ENCODE results near the gene S100A6.
"Not testable (repeated sequence)": the region's sequence is repeated elsewhere in the genome, so short reads cannot be mapped to it uniquely, and the experiment has no call there.

Gene S100A6

DNA sequence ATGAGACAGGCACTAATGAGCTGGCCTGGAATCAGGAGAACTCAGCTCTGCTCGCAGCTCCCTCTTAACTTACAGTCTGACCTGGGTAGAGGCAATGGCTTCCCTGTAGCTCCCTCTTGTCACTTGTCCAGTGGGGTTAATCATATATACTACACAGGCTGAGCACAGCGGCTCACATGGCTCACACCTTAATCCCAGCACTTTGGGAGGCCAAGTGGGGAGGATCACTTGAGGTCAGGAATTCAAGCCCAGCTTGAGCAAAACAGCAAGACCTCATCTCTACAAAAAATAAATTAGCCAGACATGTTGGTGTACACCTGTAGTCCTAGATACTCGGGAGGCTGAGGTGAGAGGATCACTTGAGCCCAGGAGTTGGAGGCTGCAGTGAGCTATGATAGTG, 4.2 kb downstream of the S100A6 start:
- no peak for DNase-seq (ENCODE audit: low spot score)

- DNase-seq (ENCODE audit: low spot score), result no peak
Observed at GRCh38 chr1:153527683-153528040, 8.1 kb downstream of the S100A6 start.

- DNase-seq (ENCODE audit: low spot score), result no peak
Observed at GRCh38 chr1:153527023-153527682, 8.6 kb downstream of the S100A6 start.

DNA sequence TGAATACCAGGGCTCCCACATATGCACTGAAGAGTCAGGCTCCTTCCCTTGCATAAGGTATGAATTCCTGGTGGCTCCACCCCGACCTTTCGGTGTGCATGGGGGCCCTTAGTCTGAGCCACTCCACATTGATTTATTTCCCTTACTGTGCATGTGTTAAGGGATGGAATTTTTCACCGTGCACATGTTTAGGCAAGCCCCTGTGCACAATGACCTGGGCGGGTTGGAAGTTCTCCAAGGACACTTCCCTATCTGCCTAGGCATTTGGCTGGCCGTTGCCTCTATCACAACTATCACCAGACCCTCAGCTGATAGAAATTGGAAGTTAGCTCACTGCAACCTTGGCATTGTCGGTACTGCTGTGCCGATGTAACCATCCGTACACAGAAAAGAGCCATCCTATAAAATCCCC, 9.7 kb downstream of the S100A6 start:
- no peak for DNase-seq (ENCODE audit: low spot score)

DNA sequence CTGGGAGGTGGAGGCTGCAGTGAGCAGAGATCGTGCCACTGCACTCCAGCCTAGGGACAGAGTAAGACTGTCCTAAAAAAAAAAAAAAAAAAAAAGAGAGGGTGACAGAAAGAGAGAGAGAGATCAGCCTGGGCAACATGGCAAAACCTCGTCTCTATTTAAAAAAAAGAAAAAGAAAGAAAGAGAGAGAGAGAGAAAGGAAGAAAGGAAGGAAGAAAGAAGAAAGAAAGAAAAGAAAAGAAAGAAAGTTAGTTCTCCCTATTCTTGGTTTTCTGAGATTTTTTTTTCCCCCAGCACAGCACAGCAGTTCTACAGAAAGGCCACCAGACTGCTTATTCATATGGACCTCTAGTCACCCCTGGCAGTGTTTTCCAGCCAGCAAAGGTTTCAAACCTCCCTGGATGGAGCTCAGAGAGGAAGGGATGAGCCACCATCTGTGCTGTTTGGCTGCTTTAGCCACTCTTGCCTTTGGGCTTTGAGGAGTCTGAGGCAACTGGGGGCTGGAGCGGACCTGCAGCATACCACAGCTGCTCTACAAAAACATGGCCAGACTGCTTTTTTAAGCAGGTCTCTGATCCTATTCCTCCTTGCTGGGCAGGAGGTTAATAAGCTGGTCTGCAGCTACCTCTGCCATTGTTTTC, 10.6 kb downstream of the S100A6 start:
- DNase-seq (ENCODE audit: low spot score), result no peak

GRCh38 chr1:153522353-153523048, 13.3 kb downstream of the S100A6 start:
- not testable (repeated sequence) for DNase-seq (ENCODE audit: low spot score)

GRCh38 chr1:153521808-153522207, 14.0 kb downstream of the S100A6 start:
- DNase-seq (ENCODE audit: low spot score), result not testable (repeated sequence)

DNA sequence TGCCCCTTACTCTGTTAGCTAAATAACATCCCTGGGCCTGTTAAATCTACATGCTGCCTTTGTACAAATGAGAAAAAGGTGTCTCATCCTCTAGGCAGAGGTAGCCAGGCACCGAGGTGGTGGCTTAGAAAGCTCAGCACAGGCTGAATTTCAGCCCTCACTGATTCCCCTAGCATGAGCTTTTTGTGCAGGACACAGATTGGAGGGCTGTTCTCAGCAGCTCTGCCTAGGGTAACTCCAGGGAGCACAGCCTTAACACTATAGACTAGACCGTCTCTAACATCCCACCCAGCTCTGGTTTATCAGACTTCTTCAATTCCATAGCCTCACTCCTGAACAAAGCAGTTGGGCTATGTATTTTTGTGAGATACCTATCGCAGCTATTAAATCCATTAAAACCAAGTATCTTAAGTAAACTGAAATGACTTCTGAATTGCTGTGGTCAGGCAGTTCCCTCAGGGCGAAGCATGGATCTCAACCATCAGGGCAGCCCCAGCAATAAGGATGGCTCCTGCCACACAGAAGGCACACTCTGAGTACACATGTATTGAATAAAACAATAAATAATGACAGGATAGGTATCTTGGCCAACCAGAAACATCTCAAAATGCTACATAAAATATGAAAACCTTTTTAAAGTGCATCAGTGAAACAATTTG, 14.8 kb downstream of the S100A6 start:
- no peak for DNase-seq (ENCODE audit: low spot score)

DNA sequence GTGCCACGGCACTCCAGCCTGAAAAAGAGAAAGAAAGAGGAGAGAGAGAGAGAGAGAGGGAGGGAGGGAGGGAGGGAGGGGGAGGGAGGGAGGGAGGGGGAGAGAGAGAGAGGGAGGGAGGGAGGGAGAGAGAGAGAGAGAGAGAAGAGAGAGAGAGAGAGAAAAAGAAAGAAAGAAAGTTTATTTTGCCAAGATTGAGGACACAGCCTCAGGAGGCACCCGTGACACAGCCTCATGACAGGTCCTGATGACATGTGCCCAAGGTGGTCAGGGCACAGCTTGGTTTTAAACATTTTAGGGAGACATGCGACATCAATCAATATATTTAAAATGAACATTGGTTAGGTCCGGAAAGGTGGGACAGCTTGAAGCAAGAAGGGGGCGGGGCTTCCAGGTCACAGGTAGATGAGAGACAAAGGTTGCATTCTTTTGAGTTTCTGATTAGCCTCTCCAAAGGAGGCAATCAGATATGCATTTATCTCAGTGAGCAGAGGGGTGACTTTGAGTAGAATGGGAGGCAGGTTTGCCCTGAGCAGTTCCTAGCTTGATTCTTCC, 15.6 kb downstream of the S100A6 start:
- not testable (repeated sequence) for DNase-seq (ENCODE audit: low spot score)

DNA sequence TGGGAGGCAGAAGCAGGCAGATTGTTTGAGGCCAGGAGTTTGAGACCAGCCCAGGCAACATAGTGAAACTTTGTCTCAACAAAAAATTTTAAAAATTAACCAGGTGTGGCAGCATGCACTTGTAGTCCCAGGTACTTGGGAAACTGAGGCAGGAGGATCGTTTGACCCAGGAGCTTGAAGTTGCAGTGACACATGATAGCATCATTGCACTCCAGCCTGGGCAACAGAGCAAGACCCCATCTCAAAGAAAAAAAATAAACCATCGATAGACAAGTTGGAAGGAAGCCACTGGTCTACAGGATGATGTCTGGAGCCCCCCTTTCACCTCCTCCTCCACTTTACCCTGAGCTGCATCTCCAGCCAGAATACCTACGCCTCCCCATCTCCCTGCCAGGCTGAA, 16.5 kb downstream of the S100A6 start:
- DNase-seq (ENCODE audit: low spot score), result no peak

DNA sequence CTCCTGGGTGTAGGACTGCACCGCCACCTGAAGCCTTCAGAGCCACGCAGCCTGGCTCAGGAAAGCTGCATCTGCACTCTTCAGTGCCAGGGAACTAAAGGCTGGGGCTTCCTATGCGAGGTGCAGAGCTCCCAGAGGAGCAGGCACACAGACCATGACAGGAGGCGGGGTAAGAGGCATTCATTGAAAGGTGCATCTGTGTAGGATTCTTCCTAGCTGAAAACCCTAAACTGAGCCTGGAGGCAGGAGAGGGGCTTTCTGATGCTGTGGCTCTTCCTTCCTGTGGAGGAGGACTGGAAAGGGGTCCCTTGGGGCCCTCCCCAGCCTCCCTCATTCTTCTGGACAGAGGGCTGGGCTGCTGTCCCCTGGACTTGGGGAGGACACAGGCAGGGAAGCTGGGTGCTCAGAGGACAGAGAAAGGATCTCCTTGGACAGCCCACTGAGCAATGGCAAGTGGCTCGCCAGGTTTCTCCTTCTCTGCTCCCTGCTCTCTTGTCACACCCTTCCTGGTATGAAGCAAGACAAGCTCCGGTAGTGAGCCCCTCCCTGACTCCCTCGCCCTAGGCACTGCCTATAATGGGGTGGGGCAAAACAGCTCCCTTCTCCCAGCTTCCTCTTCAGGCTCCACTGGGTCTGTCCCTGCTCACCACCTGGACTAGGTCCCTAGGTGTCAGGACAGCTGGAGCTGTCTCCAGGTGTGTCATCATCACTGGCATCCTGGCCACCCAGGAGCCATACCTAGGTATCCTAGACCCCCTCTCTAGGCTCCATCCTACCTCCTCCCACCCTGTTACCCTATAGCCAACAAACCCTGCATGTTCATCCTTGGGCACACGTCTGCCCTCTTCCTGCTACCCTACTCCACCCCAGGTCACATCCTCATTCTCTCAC, 20.0 kb downstream of the S100A6 start:
- DNase-seq (ENCODE audit: low spot score), result peak; percentile 70

GRCh38 chr1:153513666-153514065, 22.1 kb downstream of the S100A6 start:
- DNase-seq (ENCODE audit: low spot score), result no peak

- peak; percentile 62 for DNase-seq (ENCODE audit: low spot score)
Observed at GRCh38 chr1:153513023-153513422, 22.8 kb downstream of the S100A6 start.

DNA sequence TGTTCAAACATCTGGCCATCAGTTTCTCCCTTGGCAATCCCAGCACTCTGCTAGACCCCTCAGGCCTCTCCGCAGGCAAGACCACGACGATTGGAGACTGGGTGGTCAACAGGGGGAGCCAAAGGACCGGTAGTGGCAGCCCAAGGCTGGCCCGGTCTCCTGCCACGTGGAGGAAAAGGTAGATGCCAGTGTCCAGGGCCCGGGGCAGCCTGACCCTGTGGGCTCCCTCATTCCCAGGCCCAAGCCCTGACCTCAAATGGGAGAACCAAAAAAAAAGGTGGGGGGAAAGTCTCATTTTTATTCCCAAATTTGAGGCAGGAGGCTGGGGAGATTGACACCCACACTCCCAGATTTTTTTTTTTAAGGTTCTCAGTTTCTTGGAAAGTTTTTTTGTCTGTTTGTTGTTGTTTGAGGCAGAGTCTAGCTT, 24.8 kb downstream of the S100A6 start:
- DNase-seq (ENCODE audit: low spot score), result peak; percentile 85

DNA sequence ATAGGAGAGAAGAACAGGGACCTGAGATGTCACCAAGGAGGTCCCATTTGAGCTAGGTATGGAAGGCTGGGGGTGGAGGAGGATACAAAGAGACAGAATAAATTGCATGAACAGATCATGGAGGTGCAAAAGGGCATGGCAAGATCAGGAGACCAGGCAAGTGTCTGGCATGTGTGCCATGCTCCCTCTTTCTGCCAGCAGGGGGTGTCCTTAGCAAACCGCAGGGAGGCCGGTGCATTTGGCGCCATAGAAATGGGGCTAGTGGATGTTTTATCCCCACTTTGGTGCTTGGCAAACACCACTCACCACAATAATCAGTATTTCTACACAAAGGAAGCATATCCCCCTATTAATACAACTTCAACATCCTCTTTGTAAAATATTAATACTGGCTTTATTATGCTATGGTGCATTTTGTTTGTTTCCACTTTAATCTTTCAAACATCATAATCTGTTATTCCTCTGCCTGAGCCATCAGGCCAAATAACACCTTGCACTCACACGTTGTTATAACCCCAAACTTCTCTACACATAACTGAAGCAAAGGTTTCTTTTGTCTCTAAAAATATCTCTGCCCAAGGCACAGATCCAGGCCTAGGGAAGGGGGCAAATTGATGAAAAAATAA, 25.9 kb downstream of the S100A6 start:
- DNase-seq (ENCODE audit: low spot score), result peak; percentile 39

GRCh38 chr1:153509036-153509435, 26.8 kb downstream of the S100A6 start:
- DNase-seq (ENCODE audit: low spot score), result no peak

DNA sequence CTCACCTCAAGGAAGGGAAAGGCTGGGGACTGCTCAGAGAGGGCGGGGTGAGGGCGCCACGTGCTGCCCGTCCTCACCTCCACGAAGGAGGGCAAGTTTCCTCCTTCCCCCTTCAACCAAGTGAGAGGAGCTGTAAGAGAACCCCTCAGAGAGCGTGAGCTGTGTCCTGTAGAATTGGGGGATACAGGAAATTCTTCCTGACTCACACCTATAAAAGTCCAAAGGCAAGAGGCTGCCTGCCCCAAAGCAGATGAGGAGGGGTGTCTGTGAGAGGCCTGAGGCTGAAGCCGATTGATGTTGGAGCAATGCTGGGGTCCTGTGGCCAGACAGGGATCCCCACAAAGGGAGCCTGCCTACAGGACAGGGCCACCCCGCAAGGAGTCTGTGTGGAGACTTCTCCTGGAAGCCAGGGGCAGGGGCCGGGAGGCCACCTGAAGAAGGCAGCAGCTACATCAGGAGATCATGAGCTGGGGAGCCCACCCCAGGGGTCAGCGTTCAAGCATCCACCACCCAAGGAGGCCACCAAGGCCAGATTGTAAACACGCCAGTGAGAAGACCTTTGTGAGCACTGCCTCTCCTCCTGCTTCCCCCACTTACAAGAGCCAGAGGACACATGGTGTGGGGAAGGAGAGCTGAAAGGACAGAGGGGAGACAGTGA, 27.7 kb downstream of the S100A6 start:
- DNase-seq (ENCODE audit: low spot score), result no peak

DNA sequence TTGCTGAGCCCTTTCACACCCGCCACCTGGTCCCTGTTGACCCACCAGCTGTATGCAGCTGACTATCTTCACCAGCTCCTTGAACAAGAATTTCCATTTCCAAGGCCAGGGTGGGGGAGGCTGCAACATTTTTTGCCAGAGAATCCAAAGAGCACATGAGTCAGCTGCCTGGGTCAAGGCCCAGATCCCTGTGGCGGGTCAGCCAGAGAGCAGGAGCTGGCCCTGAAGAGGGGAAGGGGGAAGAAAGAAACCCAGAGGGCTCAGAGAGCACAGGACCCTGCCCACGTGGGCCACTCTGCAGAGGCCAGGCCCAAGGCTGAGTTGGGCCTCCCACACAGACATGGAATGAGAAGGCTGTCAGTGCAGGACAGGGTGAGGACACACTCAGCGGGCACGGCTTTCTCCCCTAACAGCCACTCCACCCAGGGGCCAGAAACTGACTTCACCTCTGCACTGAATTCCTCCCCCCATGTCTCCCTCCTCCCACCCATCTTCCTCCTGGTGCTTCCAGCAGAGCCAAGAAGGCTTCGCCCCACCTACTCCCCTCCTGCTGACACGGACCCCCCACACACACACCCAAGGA, 28.9 kb downstream of the S100A6 start:
- DNase-seq (ENCODE audit: low spot score), result no peak

DNA sequence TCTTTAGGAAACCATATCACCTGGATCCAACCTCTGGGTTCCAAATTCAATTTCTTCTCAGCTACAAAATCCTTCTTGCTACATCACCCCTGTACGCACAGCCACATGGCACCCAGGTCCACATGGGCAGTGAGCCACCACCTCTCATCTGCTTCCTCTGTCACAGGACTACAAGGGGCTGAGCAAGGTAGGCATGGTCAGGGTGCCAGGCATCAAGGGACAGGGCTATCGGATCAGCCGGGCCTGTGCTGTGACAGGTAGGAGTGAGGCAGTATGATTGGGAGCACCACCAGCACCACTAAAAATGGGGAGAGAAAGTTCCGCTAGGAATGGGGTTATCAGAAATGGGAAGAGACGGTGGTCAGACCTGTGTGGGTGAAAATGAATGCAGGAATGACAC, 29.4 kb downstream of the S100A6 start:
- no peak for DNase-seq (ENCODE audit: low spot score)

GRCh38 chr1:153505576-153505975, 30.2 kb downstream of the S100A6 start:
- DNase-seq (ENCODE audit: low spot score), result no peak
